HL-60/S4 treated with retinoic acid at 250 ng/mL for 4 days and 3 days (cell line): ENCODE data around the gene APOA5.

ENCODE experiments used
- in situ Hi-C: fragments of 300-500 bp; cut with MboI; formaldehyde crosslinking; loops from 2 replicates; pipeline ENCODE4 v1.7.0; 2022; ENCODE audit warnings: low sequenced_read_pairs

Gene APOA5

GRCh38 chr11:116828632-116829524, 37.2 kb upstream of the APOA5 start:
- in situ Hi-C loops = no loop called here

- in situ Hi-C loops = no loop called here
Measured at GRCh38 chr11:116827461-116827860, 35.8 kb upstream of the APOA5 start.

GRCh38 chr11:116826751-116827431, 35.2 kb upstream of the APOA5 start:
- in situ Hi-C loops = no loop called here

- in situ Hi-C loops = no loop called here
Measured at GRCh38 chr11:116825854-116826750, 34.4 kb upstream of the APOA5 start.

- in situ Hi-C loops = no loop called here
Measured at GRCh38 chr11:116825434-116825833, 33.8 kb upstream of the APOA5 start.

GRCh38 chr11:116823031-116823843, 31.6 kb upstream of the APOA5 start, which contains the start of gene APOA4:
TSS of gene APOA4 (minus strand) at chr11:116823304. CDS start at chr11:116823191, 113 bp downstream.
- in situ Hi-C loops = no loop called here

- in situ Hi-C loops = no loop called here
Measured at GRCh38 chr11:116822575-116822974, 30.9 kb upstream of the APOA5 start.

- in situ Hi-C loops = no loop called here
Measured at GRCh38 chr11:116821050-116821918, 29.6 kb upstream of the APOA5 start.

GRCh38 chr11:116819049-116819448, 27.4 kb upstream of the APOA5 start:
- in situ Hi-C loops = no loop called here

GRCh38 chr11:116814502-116814901, 22.8 kb upstream of the APOA5 start:
- in situ Hi-C loops = no loop called here

GRCh38 chr11:116813781-116814471, 22.2 kb upstream of the APOA5 start:
- in situ Hi-C loops = no loop called here

GRCh38 chr11:116813170-116813569, 21.5 kb upstream of the APOA5 start:
- in situ Hi-C loops = no loop called here

GRCh38 chr11:116812109-116812508, 20.4 kb upstream of the APOA5 start:
- in situ Hi-C loops = no loop called here

- in situ Hi-C loops = no loop called here
Measured at GRCh38 chr11:116811194-116811593, 19.5 kb upstream of the APOA5 start.

- in situ Hi-C loops = no loop called here
Measured at GRCh38 chr11:116808262-116809175, 16.8 kb upstream of the APOA5 start.

GRCh38 chr11:116807601-116808261, 16.1 kb upstream of the APOA5 start:
- in situ Hi-C loops = no loop called here

GRCh38 chr11:116804001-116804400, 12.3 kb upstream of the APOA5 start:
- in situ Hi-C loops = no loop called here
